HG02759 (cell line): Measurements from ENCODE around the gene CAMK2N2.

ENCODE experiments used
- ATAC-seq: cut with Tn5 transposase; IDR thresholded peaks from one replicate; pipeline ENCODE4 v1.9.1; 2021; ENCODE audit warnings: mild to moderate bottlenecking, moderate library complexity; ENCODE audit not compliant: unreplicated experiment

The CAMK2N2 gene

GRCh38 chr3:184240384-184241140 lies 20.8 kb downstream of the CAMK2N2 start:
- no peak for ATAC-seq

- no peak for ATAC-seq
Measured at GRCh38 chr3:184239708-184240107, 21.6 kb downstream of the CAMK2N2 start.

GRCh38 chr3:184239221-184239620 lies 22.1 kb downstream of the CAMK2N2 start:
- ATAC-seq: no peak

GRCh38 chr3:184238246-184238818 lies 23.0 kb downstream of the CAMK2N2 start:
- no peak for ATAC-seq

- no peak for ATAC-seq
Measured at GRCh38 chr3:184237807-184238206, 23.5 kb downstream of the CAMK2N2 start.

- no peak for ATAC-seq
Measured at GRCh38 chr3:184237211-184237610, 24.1 kb downstream of the CAMK2N2 start.

GRCh38 chr3:184236636-184237035 lies 24.7 kb downstream of the CAMK2N2 start:
- ATAC-seq: no peak

GRCh38 chr3:184236033-184236410 lies 25.3 kb downstream of the CAMK2N2 start:
- ATAC-seq: no peak

GRCh38 chr3:184235381-184236032 lies 25.8 kb downstream of the CAMK2N2 start:
- no peak for ATAC-seq

- no peak for ATAC-seq
Measured at GRCh38 chr3:184234671-184235380, 26.5 kb downstream of the CAMK2N2 start.

GRCh38 chr3:184234224-184234623 lies 27.1 kb downstream of the CAMK2N2 start:
- ATAC-seq: no peak

- no peak for ATAC-seq
Measured at GRCh38 chr3:184233127-184233843, 28.1 kb downstream of the CAMK2N2 start.

- no peak for ATAC-seq
Measured at GRCh38 chr3:184231671-184232070, 29.7 kb downstream of the CAMK2N2 start.

- no peak for ATAC-seq
Measured at GRCh38 chr3:184230603-184231528, 30.5 kb downstream of the CAMK2N2 start.

- no peak for ATAC-seq
Measured at GRCh38 chr3:184230081-184230602, 31.2 kb downstream of the CAMK2N2 start.

GRCh38 chr3:184229394-184230080 lies 31.8 kb downstream of the CAMK2N2 start, which contains the start of gene VWA5B2:
Gene VWA5B2 (plus strand): TSS chr3:184229585. CDS start chr3:184230529, 944 bp downstream.
- peak; percentile 85 for ATAC-seq

- no peak for ATAC-seq
Measured at GRCh38 chr3:184228376-184229137, 32.8 kb downstream of the CAMK2N2 start.

GRCh38 chr3:184227481-184227935 lies 33.8 kb downstream of the CAMK2N2 start:
- peak; percentile 38 for ATAC-seq
